Right cardiac atrium (tissue), 5 donors: ENCODE data around the gene FAM13A. TPM values are rescaled to one million over a fixed set of nuclear protein-coding genes. Genes with fewer than 3 reads are reported as not detected.
A peak's percentile ranks its signal among the peaks of the same experiment; 100 is the strongest.

Experiments
- ATAC-seq, 2 donors: fragments of 200-7000 bp; cut with Tn5 transposase; one replicate each; pipeline versions ENCODE4 v1.8.0 to v1.9.1; 2020; ENCODE audit warnings: moderate library complexity in 2 of 2, mild to moderate bottlenecking in 1 of 2
- DNase-seq, 3 donors: peaks; one replicate each; pipeline ENCODE4 v3.0.0-alpha.2; 2020
- H3K27ac ChIP-seq: one replicate; pipeline ENCODE4 v1.5.1; 2013; ENCODE audit warnings: mild to moderate bottlenecking, low read length, control low read depth, moderate library complexity
- H3K27me3 ChIP-seq: one replicate; pipeline ENCODE4 v1.6.1; 2013; ENCODE audit not compliant: control insufficient read depth, insufficient read depth
- H3K4me1 ChIP-seq: one replicate; pipeline ENCODE4 v1.6.1; 2013; ENCODE audit warnings: low read length; ENCODE audit not compliant: control insufficient read depth, insufficient read depth
- H3K4me3 ChIP-seq: one replicate; pipeline ENCODE4 v1.5.1; 2013; ENCODE audit warnings: low read length, control low read depth
- H3K9me3 ChIP-seq: one replicate; pipeline ENCODE4 v1.6.1; 2013; ENCODE audit warnings: low read length; ENCODE audit not compliant: control insufficient read depth
- WGBS: extraction: QIAGEN DNeasy Blood & Tissue Kit; methylation state at CpG from one replicate; pipeline ENCODE4 v1.1.7; 2013; 5-methylcytosine and 5-hydroxymethylcytosine counted together
- intact Hi-C, 4 donors: fragments of 100-400 bp; cut with DNase I; formaldehyde crosslinking; loops; one replicate each; pipeline versions ENCODE4 v1.11.0 to v1.14.0; 2022 to 2023
- polyA plus RNA-seq: library from polyadenylated mRNA; stranded (reverse); fragments of 200-250 nt; gene quantifications from one replicate; pipeline ENCODE4 v1.2.3, GENCODE V29; 2013
- total RNA-seq, 4 donors: library from RNA; stranded (reverse); fragmentation: NEBNext Ultra II Directional; extraction: Animal tissue kit (Norgen Biotek cat#: 25700); gene quantifications; one replicate each; pipeline ENCODE4 v1.2.1, GENCODE V29; 2021
- donor health status: healthy with polysubstance abuse.
- donor health status: DM: no; HTN: yes; CAD: no.
- donor health status: DM: no; HTN: no; CAD: no.
- donor health status: DM: no; HTN: yes; CAD: no; lungs with severe emphysema.
- donor health status: DM: yes; HTN: yes; CAD: no.

The FAM13A gene
- total and polyA plus RNA-seq, 5 donors, result 8.8 to 18.5 (median 16.6) TPM

- H3K27ac ChIP-seq, result no peak overlapping the region
These were observed 366.6 kb downstream of the FAM13A start for GRCh38 chr4:88690355-88690754.

GRCh38 chr4:88681209-88681608, 375.8 kb downstream of the FAM13A start:
- WGBS, result 94% methylated on average over 5 of the region's 5 CpGs
- no peak overlapping the region for H3K27ac ChIP-seq

More at GRCh38 chr4:88690355-88690754, 366.6 kb downstream of the FAM13A start:
- no peak overlapping the region for H3K4me3 ChIP-seq
- ATAC-seq (peak; percentile 86 to 93), DNase-seq (no peak)
- H3K27me3 ChIP-seq, result no peaks in the 10 kb centered on the region
- no peaks in the 10 kb centered on the region for H3K9me3 ChIP-seq
- intact Hi-C loops, result no loop called here
- H3K4me1 ChIP-seq, result no peaks in the 10 kb centered on the region
- WGBS, result 84% methylated on average over 3 of the region's 3 CpGs

More at GRCh38 chr4:88681209-88681608, 375.8 kb downstream of the FAM13A start:
- ATAC-seq (no peak), DNase-seq (no peak)
- intact Hi-C loops, result no loop called here
- Histone ChIP-seq H3K27me3 (no peaks in the 10 kb centered on the region), H3K4me1 (no peaks in the 10 kb centered on the region), H3K9me3 (no peaks in the 10 kb centered on the region), H3K4me3 (no peak overlapping the region)

Other genes starting within 250 kb of the FAM13A start
- gene TIGD2, start 54.3 kb upstream of the FAM13A start, total RNA-seq, result 1 to 10 TPM; 1.8 to 2.8 (median 2.3) TPM
- gene TIGD2, start 54.3 kb upstream of the FAM13A start, polyA plus RNA-seq, result 1.3 TPM